Measurements from ENCODE around the gene ASIC5. TPM values are rescaled to one million over a fixed set of nuclear protein-coding genes. Genes with fewer than 3 reads are reported as not detected.

Gene ASIC5
- not detected in 2 replicates for total RNA-seq (ENCODE audit: low replicate concordance)
- long read RNA-seq, partial matches to known transcripts: 0 of 6 reads
- long read RNA-seq, other reads (novel, unspliced or antisense): 6 of 6 reads

DNA sequence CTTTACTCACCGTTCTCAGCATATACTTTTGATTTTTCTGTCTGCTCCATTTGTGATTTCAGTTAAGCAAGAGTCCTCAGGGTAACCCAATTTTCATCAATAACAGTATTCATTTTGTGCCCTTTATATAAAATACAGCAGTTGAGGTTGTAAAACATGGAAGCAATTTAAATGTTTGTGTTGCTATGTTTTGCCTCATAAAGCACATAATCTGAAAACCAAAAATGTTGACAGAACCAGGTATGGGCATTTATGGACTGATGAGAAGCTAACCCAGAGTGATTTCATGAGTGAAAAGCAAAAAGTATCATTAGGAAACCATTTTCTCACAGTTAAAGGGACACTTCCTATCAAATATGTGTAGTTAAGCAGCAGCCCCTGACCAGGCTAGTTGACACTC, at the start of gene ASIC5:
TSS of gene ASIC5 (minus strand) at position 101 of the 400 bp plus-strand sequence. CDS start at position 50, 51 bp downstream.
- H3K9me3 Mint-ChIP-seq: peaks cover 9% of the 10 kb centered on the region

GRCh38 chr4:155914782-155915181, 48.7 kb upstream of the ASIC5 start:
- no peaks in the 10 kb centered on the region for H3K27me3 Mint-ChIP-seq
- H3K27ac Mint-ChIP-seq: no peak overlapping the region
- no peak overlapping the region for H3K4me3 Mint-ChIP-seq
- no peaks in the 10 kb centered on the region for H3K9me3 Mint-ChIP-seq
- no peak for TF ChIP-seq CTCF (conservative IDR thresholded peaks at IDR 0.05)
- no peaks in the 10 kb centered on the region for H3K4me1 Mint-ChIP-seq (ENCODE audit: unreplicated experiment)
- DNase-seq (ENCODE audit: extremely low spot score, unreplicated experiment): no peak
- H3K36me3 Mint-ChIP-seq: no peaks in the 10 kb centered on the region

More for the DNA sequence above, at the start of gene ASIC5:
- H3K36me3 Mint-ChIP-seq: no peaks in the 10 kb centered on the region
- H3K4me3 Mint-ChIP-seq: no peak within 1 kb of the TSS
- DNase-seq (ENCODE audit: extremely low spot score, unreplicated experiment): no peak
- H3K4me1 Mint-ChIP-seq (ENCODE audit: unreplicated experiment): no peaks in the 10 kb centered on the region
- no peak for TF ChIP-seq CTCF (conservative IDR thresholded peaks at IDR 0.05)
- H3K27me3 Mint-ChIP-seq: no peaks in the 10 kb centered on the region
- no peak within 1 kb of the TSS for H3K27ac Mint-ChIP-seq

DNA sequence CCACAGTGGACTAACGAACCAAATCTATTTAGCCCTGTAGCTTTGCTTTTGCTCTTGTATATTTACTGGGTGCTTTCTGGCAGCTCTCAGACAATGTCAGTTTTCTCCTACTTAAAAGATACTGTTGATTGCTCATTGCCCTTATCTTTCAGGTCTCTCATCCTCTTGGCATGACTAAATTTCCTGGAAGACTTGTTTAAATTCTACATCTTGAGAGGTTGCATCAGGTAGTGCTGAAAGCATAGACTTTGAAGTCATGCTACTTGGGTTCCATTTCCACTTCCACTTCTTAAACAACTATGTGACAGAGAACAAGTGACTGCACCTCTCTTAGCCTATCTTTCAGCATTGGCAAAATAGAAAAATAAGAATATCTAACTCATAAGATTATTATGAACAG, 45.8 kb upstream of the ASIC5 start:
- H3K4me1 Mint-ChIP-seq (ENCODE audit: unreplicated experiment): peaks cover 11% of the 10 kb centered on the region
- no peak overlapping the region for H3K4me3 Mint-ChIP-seq
- no peaks in the 10 kb centered on the region for H3K36me3 Mint-ChIP-seq
- H3K27ac Mint-ChIP-seq: no peak overlapping the region
- no peaks in the 10 kb centered on the region for H3K27me3 Mint-ChIP-seq
- no peaks in the 10 kb centered on the region for H3K9me3 Mint-ChIP-seq
- DNase-seq (ENCODE audit: extremely low spot score, unreplicated experiment): no peak
- TF ChIP-seq CTCF (conservative IDR thresholded peaks at IDR 0.05): no peak

- TF ChIP-seq CTCF (conservative IDR thresholded peaks at IDR 0.05): no peak
- Mint-ChIP-seq H3K27me3 (no peaks in the 10 kb centered on the region), H3K4me3 (no peak overlapping the region), H3K4me1 (ENCODE audit: unreplicated experiment) (peaks cover 14% of the 10 kb centered on the region), H3K36me3 (no peaks in the 10 kb centered on the region), H3K27ac (no peak overlapping the region), H3K9me3 (no peaks in the 10 kb centered on the region)
- DNase-seq (ENCODE audit: extremely low spot score, unreplicated experiment): no peak
Measured at GRCh38 chr4:155909615-155910226, 43.6 kb upstream of the ASIC5 start.

GRCh38 chr4:155908187-155909139, 42.4 kb upstream of the ASIC5 start:
- Mint-ChIP-seq H3K27me3 (no peaks in the 10 kb centered on the region), H3K36me3 (no peaks in the 10 kb centered on the region), H3K27ac (no peak overlapping the region), H3K4me3 (no peak overlapping the region), H3K9me3 (no peaks in the 10 kb centered on the region), H3K4me1 (ENCODE audit: unreplicated experiment) (peaks cover 14% of the 10 kb centered on the region)
- DNase-seq (ENCODE audit: extremely low spot score, unreplicated experiment): no peak
- TF ChIP-seq CTCF (conservative IDR thresholded peaks at IDR 0.05): no peak

Measured in type B pancreatic cell (in vitro differentiated cells).